GM12873 (cell line): ENCODE results near the gene LAMC1.

Source experiments
- TF ChIP-seq, protein P1 (sequence below): IDR thresholded peaks from 2 replicates; pipeline ENCODE4 v1.5.1; 2012; ENCODE audit warnings: low read depth, mild to moderate bottlenecking, moderate library complexity, low read length, control low read depth; ENCODE audit not compliant: insufficient read depth; ENCODE audit errors: missing control alignments

Gene LAMC1

GRCh38 chr1:183065168-183065706, 42.0 kb downstream of the LAMC1 start:
- TF ChIP-seq, protein P1, sequence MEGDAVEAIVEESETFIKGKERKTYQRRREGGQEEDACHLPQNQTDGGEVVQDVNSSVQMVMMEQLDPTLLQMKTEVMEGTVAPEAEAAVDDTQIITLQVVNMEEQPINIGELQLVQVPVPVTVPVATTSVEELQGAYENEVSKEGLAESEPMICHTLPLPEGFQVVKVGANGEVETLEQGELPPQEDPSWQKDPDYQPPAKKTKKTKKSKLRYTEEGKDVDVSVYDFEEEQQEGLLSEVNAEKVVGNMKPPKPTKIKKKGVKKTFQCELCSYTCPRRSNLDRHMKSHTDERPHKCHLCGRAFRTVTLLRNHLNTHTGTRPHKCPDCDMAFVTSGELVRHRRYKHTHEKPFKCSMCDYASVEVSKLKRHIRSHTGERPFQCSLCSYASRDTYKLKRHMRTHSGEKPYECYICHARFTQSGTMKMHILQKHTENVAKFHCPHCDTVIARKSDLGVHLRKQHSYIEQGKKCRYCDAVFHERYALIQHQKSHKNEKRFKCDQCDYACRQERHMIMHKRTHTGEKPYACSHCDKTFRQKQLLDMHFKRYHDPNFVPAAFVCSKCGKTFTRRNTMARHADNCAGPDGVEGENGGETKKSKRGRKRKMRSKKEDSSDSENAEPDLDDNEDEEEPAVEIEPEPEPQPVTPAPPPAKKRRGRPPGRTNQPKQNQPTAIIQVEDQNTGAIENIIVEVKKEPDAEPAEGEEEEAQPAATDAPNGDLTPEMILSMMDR = no peak

GRCh38 chr1:183069562-183070216, 46.5 kb downstream of the LAMC1 start:
- TF ChIP-seq, protein P1 = no peak

GRCh38 chr1:183070234-183070922, 47.2 kb downstream of the LAMC1 start:
- TF ChIP-seq, protein P1 = no peak

DNA sequence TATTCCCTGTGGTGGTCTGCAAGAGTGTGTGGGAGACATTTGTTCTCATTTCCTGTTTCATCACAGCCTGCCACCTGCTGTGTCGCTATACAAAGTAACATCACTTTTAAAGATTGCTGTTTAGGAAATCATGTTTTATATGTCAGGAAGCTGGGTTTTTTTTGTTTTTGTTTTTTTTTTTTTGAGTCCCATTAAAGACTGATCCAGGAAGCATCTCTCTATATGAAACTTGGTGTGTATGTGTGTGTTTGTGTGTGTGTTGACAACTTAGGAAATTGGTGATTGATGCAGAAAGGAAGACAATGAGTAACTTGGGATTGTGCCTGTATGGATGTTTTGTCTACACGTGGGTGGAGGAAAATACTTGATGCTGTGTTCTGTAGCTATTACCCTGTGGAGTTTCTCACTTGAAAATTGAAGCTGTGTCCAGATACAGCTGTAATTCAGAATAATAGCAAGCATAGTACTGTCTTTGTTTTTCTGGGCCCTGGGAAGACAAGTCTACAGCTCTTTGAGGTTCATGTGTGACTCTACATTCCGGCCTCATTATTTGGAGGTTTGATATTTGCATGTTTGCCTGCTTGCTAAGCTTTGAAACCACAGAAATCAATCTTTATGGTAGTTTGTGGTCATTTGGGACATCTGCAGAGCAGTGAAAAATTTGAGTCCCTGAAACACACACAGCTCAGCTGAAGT, 47.9 kb downstream of the LAMC1 start:
- TF ChIP-seq, protein P1 = no peak

DNA sequence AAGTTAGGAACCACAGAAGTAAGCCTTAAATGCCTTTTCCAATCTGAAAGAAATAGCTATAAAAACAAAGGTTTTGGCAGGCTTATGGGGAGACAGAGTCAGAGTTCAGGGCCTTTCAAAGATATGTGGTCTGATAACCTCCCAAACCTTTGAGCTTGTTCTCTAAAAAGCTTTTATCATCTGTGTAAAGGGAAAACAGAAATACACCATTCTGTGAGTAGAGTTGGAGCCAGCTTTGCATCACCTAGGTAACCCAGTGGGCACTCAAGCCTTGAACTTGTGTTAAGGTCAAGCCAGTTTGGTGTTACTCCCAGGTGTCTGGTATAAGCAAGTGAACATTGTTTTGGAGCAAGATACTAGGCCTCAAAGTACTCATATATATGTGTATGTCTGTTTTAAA, 50.1 kb downstream of the LAMC1 start:
- TF ChIP-seq, protein P1 = no peak

DNA sequence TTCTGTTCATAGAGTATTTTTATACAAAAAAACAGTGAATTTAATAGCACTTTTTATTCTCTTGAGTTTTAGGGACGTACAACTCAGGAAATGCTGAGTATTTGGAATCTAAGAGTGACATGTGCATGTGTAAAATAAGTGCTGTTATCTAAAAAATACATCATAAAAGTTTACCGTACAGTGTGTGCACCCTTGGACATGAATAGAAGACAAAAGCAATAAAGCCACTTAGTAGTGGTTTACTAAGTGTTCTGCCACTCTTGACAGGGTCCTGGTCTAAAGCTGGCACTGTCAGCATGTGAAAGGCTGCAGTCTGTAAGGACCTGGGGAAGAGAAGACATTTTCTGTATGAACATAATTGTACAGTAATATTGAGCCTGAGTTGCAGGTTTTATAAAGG, 51.0 kb downstream of the LAMC1 start:
- TF ChIP-seq, protein P1 = no peak

- TF ChIP-seq, protein P1 = no peak
Observed at GRCh38 chr1:183075861-183076260, 52.6 kb downstream of the LAMC1 start.
